Gastroesophageal sphincter (tissue), 4 donors: Measurements from ENCODE around the gene MED16. TPM values are rescaled to one million over a fixed set of nuclear protein-coding genes. Genes with fewer than 3 reads are reported as not detected.
"Not testable (repeated sequence)": the region's sequence is repeated elsewhere in the genome, so short reads cannot be mapped to it uniquely, and the experiment has no call there.

ENCODE experiments used
- ATAC-seq: fragments of 150-250 bp; one replicate; pipeline ENCODE4 v1.9.1; 2016; ENCODE audit warnings: mild to moderate bottlenecking, moderate library complexity
- H3K27ac ChIP-seq, 4 donors: fragments of 200-600 bp; sonication (generic) in 3 of 4; 1 replicate in 3 of 4; 2 replicates in 1 of 4; pipeline ENCODE4 v1.5.1; 2016 to 2019
- H3K27me3 ChIP-seq: fragments of 200-600 bp; sonication (generic); one replicate; pipeline ENCODE4 v1.5.1; 2019
- H3K36me3 ChIP-seq, 2 donors: fragments of 200-600 bp; sonication (generic); one replicate each; pipeline ENCODE4 v1.5.1; 2019; ENCODE audit warnings: control low read depth in 1 of 2
- H3K4me1 ChIP-seq, 3 donors: fragments of 200-600 bp; sonication (generic); 1 replicate in 2 of 3; 2 replicates in 1 of 3; pipeline ENCODE4 v1.5.1; 2016 to 2019; ENCODE audit warnings: control low read depth in 2 of 3
- H3K4me3 ChIP-seq, 2 donors: fragments of 200-600 bp; sonication (generic); one replicate each; pipeline ENCODE4 v1.5.1; 2019; ENCODE audit warnings: mild to moderate bottlenecking in 1 of 2, moderate library complexity in 1 of 2
- H3K9me3 ChIP-seq, 3 donors: fragments of 200-600 bp; sonication (generic); one replicate each; pipeline ENCODE4 v1.5.1; 2017 to 2019; ENCODE audit warnings: control low read depth in 2 of 3
- CTCF ChIP-seq, 4 experiments: fragments of 200-600 bp in 2 of 4; fragments of 450-650 bp in 2 of 4; sonication (generic) in 1 of 4; IDR thresholded peaks; one replicate each; pipeline ENCODE4 v1.5.1; 2017 to 2019; ENCODE audit warnings: antibody characterized with exemption in 4 of 4, mild to moderate bottlenecking in 2 of 4, moderate library complexity in 2 of 4
- EP300 ChIP-seq: sonication (generic); formaldehyde crosslinking; IDR thresholded peaks from one replicate; pipeline ENCODE4 v1.6.1; 2017; ENCODE audit warnings: antibody characterized with exemption, mild to moderate bottlenecking
- POLR2A ChIP-seq, 2 donors: fragments of 450-650 bp; IDR thresholded peaks; one replicate each; pipeline ENCODE4 v1.6.1; 2017; ENCODE audit warnings: antibody characterized with exemption in 2 of 2, mild to moderate bottlenecking in 2 of 2, moderate library complexity in 1 of 2
- POLR2AphosphoS5 ChIP-seq: sonication (generic); formaldehyde crosslinking; IDR thresholded peaks from one replicate; pipeline ENCODE4 v1.6.1; 2017; ENCODE audit warnings: antibody characterized with exemption
- WGBS, 2 donors: methylation state at CpG; one replicate each; pipeline ENCODE4 v1.1.5; 2018; ENCODE audit warnings: low coverage in 1 of 2; 5-methylcytosine and 5-hydroxymethylcytosine counted together
- total RNA-seq, 4 donors: library from RNA; depleted of rRNA; stranded (reverse); fragments of >200 nt; gene quantifications; one replicate each; pipeline ENCODE4 v1.1.0, GENCODE V29; 2016

The MED16 gene
- total RNA-seq, 4 donors from 2014 or later: 20.2 to 40.3 (median 28.1) TPM

GRCh38 chr19:848386-848921 is 44.5 kb downstream of the MED16 start:
- peaks cover 0 to 59% (median 19%) of the 10 kb centered on the region in 3 donors for H3K4me1 ChIP-seq
- ATAC-seq: no peak

GRCh38 chr19:845707-846521 is 47.1 kb downstream of the MED16 start:
- 46% methylated on average over 18 of the region's 37 CpGs; no CpG with 5 or more reads in 1 of the 2 donors for WGBS, 2 donors
- H3K4me1 ChIP-seq: peaks cover 0 to 40% (median 17%) of the 10 kb centered on the region in 3 donors
- peaks cover 76% of the 10 kb centered on the region for H3K27me3 ChIP-seq
- H3K27ac ChIP-seq: no peak overlapping the region
- no peaks in the 10 kb centered on the region for H3K36me3 ChIP-seq
- no peak for ATAC-seq
- TF ChIP-seq EP300 (no peak), POLR2A (IDR thresholded peaks at IDR 0.05) (no peak), POLR2AphosphoS5 (no peak), CTCF (IDR thresholded peaks at IDR 0.05) (no peak)
- no peak overlapping the region for H3K4me3 ChIP-seq
- H3K9me3 ChIP-seq: no peaks in the 10 kb centered on the region

More at GRCh38 chr19:848386-848921, 44.5 kb downstream of the MED16 start:
- Histone ChIP-seq H3K27me3 (peaks cover 78% of the 10 kb centered on the region), H3K36me3 (no peaks in the 10 kb centered on the region), H3K4me3 (no peak overlapping the region), H3K9me3 (no peaks in the 10 kb centered on the region), H3K27ac (peak overlapping the region in 2 of 4 donors; percentile 69 to 73)
- no peak for TF ChIP-seq CTCF (IDR thresholded peaks at IDR 0.05)
- no peak for TF ChIP-seq POLR2AphosphoS5
- TF ChIP-seq POLR2A (IDR thresholded peaks at IDR 0.05): no peak
- no peak for TF ChIP-seq EP300
- 29 to 31% methylated on average over 5 to 7 of the region's 12 CpGs for WGBS, 2 donors

DNA sequence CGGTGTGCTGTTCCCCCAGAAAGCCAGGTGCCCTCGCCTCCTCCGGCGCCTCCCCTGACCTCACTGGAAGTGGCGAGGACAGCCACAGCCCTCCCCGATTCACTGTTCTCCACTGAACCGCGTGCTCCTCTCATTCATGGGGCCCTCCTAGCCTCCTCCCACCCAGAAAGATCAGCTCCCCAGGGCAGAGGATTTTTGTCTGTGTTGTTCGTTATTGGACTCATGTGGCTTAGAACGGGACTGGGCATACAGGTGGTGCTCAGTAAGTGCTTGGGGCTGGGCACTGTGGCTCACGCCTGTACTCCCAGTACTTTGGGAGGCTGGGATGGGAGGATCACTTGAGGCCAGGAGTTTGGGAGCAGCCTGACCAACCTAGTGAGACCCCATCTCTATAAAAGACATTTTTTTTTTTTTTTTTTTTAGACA is 48.4 kb downstream of the MED16 start:
- Histone ChIP-seq H3K27me3 (peaks cover 89% of the 10 kb centered on the region), H3K36me3 (no peaks in the 10 kb centered on the region), H3K9me3 (no peaks in the 10 kb centered on the region), H3K27ac (no peak overlapping the region), H3K4me3 (no peak overlapping the region), H3K4me1 (peaks cover 0 to 28% (median 10%) of the 10 kb centered on the region in 3 donors)
- no peak for TF ChIP-seq POLR2A (IDR thresholded peaks at IDR 0.05)
- ATAC-seq: no peak
- 30 to 51% methylated on average over 3 to 11 of the region's 11 CpGs for WGBS, 2 donors

GRCh38 chr19:843836-844545 is 49.0 kb downstream of the MED16 start:
- ATAC-seq: no peak
- TF ChIP-seq POLR2AphosphoS5: no peak
- no peak for TF ChIP-seq POLR2A (IDR thresholded peaks at IDR 0.05)
- no peak for TF ChIP-seq EP300
- no peak for TF ChIP-seq CTCF (IDR thresholded peaks at IDR 0.05)
- H3K36me3 ChIP-seq: no peaks in the 10 kb centered on the region
- peaks cover 0 to 28% (median 10%) of the 10 kb centered on the region in 3 donors for H3K4me1 ChIP-seq
- 13 to 40% methylated on average over 2 to 4 of the region's 70 CpGs for WGBS, 2 donors
- no peak overlapping the region for H3K27ac ChIP-seq
- H3K27me3 ChIP-seq: peaks cover 94% of the 10 kb centered on the region
- peak overlapping the region in 1 of 2 donors; percentile 40 for H3K4me3 ChIP-seq
- H3K9me3 ChIP-seq: no peaks in the 10 kb centered on the region

DNA sequence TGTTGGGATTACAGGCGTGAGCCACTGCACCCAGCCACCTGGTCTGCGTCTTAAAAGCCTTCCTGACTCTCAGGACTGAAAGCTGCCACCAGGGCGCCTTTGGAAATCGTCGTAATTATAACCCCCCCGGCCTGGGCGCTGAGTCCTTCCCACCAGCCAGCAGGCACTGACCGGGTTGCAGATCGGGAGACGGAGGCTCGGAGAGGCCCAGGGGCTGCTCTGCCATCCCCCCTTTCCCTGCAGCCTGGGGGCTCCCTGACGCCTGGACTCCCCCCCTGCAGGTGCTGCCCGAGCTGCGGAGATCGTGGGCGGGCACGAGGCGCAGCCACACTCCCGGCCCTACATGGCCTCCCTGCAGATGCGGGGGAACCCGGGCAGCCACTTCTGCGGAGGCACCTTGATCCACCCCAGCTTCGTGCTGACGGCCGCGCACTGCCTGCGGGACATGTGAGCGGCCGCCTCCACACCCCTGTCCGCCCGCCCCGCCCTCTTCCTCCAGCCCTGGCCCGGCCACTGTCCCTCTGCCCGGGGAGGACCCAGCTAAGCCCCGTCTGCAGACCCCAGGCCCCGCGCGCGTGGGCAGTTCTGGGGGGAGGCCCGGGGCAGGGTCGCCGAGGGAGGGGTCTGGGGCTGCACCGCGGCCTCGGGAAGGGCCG is 49.7 kb downstream of the MED16 start:
- WGBS, 2 donors: 3% methylated on average over 7 of the region's 46 CpGs; no CpG with 5 or more reads in 1 of the 2 donors
- TF ChIP-seq EP300 (no peak), CTCF (IDR thresholded peaks at IDR 0.05) (no peak), POLR2A (IDR thresholded peaks at IDR 0.05) (no peak), POLR2AphosphoS5 (no peak)
- Histone ChIP-seq H3K4me1 (peaks cover 0 to 21% (median 10%) of the 10 kb centered on the region in 3 donors), H3K9me3 (no peaks in the 10 kb centered on the region), H3K4me3 (peak overlapping the region in 1 of 2 donors; percentile 40), H3K27me3 (peaks cover 95% of the 10 kb centered on the region), H3K27ac (no peak overlapping the region), H3K36me3 (no peaks in the 10 kb centered on the region)
- ATAC-seq: peak; percentile 50

DNA sequence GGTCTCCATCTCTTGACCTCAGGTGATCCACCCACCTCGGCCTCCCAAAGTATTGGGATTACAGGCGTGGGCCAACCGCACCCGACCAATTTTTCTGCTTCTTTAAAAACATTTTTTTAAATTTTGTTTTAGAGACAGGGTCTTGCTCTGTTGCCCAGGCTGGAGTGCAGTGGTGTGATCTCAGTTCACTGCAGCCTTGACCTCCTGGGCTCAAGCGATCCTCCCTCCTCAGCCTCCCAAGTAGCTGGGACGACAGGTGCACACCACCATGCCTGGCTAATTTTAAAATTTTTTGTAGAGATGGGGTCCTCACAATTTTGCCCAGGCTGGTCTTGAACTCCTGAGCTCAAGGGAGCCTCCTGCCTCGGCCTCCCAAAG is 50.2 kb downstream of the MED16 start:
- peaks cover 94% of the 10 kb centered on the region for H3K27me3 ChIP-seq
- WGBS, 2 donors: 66 to 83% methylated on average over 6 to 7 of the region's 7 CpGs
- H3K9me3 ChIP-seq, H3K36me3 ChIP-seq, ATAC-seq, H3K4me3 ChIP-seq, H3K27ac ChIP-seq: not testable (repeated sequence)
- peaks cover 0 to 16% (median 10%) of the 10 kb centered on the region in 3 donors for H3K4me1 ChIP-seq
